HK-2 (cell line): ENCODE results near the gene C1QTNF6.
A peak's percentile ranks its signal among the peaks of the same experiment; 100 is the strongest.
"Not testable (repeated sequence)": the region's sequence is repeated elsewhere in the genome, so short reads cannot be mapped to it uniquely, and the experiment has no call there.

Experiments
- DNase-seq: peaks from one replicate; pipeline ENCODE4 v3.0.0-alpha.2; 2018; ENCODE audit not compliant: unreplicated experiment

C1QTNF6 gene

DNA sequence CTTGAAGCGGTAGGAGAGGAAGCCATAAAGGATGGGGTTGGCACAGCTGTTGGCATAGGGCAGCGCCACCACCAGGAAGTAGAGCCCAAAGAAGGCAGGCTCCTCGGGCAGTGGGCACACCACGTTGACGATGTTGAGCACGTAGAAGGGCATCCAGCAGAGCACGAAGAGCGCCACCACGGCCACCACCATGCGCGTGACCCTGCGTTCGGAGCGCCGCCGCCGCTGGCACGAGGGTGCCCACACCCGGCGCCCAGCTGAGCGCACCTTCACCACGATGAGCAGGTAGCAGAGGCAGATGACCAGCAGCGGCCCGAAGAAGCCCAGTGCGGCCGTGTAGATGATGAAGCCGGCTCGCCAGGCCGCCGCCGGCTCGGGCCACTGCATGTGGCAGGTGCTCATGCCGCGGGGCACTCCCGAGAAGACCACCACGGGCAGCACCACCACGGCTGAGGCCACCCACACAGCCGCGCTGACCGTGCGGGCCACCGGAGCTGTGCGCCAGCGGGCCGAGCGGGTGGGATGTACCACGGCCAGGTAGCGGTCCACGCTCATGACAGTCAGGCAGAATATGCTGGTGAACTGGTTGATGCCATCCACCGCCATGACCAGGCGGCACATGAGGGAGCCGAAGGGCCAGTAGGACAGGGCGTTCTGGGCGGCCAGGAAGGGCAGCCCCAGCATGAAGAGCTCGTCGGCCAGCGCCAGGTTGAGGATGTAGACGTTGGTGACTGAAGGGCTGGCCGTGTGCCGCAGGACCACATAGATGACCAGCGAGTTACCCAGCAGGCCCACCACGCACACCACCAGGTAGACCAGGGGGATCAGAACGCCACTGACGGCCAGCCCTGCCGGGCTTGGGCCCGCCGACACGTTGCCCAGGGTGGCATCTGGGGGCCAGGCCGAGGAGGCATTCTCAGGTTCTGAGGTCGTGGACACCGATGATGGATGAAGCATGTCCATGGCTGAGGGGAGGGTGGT lies 19.1 kb upstream of the C1QTNF6 start:
- DNase-seq: no peak

DNA sequence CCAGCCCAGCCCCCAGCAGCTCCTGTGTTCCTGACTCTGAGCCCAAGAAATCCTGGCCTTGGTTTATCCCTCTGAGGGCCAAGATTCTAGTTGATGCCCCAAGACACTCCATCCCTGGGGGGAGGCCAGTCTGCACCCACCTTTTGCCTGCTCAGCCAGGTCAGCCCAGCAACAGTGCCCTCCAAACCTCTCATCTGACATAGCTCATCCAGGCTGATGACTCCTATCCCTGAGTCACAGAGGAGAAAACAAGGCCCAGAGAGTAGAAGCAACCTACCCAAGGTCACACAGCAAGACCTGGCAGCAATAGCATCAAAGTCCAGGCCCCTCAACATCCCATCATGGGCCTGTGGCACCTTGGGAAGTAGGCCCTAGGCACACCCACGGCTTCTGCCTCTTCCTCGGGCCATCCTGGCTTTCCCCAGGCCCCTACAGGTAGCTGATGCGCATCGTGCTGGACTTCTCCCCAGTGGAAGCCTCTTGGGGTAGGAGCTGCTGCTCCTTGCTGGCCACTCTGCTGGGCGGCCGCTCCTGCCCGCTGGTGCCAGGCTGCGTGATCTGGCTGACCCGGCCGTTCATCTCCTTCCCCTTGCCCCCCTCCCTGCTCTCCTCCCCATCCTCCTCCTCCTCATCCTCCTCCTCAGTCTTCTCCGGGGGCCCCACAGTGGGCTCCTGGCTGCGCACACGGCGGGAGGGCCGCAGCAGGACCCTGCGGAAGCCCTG lies 18.2 kb upstream of the C1QTNF6 start:
- no peak for DNase-seq

DNA sequence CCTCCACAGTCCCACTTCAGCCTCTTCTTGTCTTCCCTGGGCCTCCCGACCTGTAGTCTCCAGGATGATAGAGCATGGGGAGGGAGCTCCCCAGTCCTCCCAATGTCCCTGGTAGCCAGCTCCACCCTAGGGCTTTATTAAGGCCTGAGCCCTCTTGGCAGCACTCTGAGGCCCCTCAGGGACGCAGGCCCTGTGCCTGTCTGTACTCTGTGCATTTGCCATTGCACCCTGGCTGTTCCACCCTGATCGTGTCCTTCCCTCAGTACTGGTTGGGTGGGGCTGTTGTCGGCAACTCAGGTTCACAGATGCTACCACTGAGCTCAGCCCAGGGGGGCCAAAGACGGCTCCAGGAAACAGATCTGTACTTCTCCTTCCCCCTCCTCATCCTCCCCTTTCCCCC lies 17.0 kb upstream of the C1QTNF6 start:
- DNase-seq: no peak

DNA sequence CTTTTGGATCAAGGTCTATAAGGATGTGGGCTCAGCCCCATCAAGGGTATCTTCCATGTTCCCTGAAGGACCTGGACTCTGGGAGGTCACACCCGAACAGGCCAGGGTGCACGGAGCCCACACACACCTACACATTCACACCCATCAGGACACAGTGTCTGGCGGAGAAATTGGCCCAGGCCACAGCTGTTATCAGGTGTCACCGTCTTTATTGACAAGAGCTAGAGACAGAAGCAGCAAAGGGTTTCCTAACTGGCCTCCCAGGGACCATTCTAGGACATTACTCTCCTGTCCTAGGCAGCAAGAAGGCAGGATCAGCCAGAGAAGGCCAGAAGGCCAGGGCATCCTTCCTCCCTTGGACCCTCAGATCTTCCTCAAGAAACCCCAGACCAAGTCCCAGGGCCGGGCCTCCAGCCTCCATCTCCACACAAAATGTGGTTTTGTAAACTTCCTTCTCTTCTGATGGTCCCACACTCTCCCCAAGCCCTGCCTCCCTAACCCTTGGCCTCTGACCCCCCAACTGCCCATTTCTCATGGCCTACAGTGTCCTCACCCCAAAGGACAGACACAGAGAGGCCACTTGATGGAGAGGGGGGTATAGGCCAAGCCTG lies 16.1 kb upstream of the C1QTNF6 start:
- no peak for DNase-seq

DNA sequence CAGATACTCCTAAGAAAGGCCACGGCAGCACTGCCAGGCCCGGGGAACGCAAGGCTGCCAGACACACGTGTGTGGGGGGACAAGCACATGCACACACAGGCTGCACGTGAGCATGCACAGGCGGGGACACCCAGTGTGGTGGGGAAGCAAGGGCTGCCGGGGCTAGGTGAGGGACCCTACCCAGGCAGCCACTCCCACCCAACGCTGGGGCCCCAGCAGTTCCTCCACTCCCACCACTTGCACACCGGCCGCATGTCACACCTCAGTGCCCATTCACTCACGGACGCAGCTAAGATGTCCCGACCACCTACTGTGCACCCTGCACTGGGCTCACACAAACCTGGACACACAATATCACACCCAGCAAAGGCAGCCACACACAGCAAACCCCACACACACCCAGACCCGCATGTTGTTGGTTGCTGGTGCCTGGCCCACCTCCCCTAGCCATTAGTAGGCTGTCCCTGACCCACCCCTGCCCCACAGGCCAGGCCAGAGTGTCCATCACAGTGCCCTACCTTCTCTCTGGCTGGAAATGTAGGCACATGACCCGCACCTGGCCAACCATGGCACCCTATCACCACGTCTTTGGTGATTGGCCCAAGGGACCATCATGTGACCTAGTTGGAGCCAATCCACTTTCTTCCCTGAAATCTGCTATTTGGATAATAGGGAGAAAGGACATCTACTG lies 15.5 kb upstream of the C1QTNF6 start:
- DNase-seq: no peak

DNA sequence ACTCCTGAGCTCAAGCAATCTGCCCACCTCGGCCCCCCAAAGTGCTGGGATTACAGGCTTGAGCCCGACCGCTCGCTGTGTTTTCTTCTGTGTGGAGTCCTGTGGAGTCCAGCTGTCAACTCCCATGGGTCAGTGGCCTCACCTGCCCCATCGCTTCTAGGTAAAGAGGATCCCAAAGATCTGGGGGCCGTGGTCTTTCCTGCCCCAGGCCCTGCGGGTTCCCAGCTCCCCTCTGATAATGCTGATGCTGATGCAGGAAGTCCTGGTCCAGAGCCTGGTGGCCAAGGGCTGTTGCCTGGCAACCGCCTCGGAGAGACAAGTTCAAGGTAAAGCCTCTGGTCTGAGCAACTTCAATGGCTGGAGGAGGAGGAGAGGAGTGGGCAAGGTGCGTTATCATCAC lies 14.7 kb upstream of the C1QTNF6 start:
- DNase-seq: no peak

DNA sequence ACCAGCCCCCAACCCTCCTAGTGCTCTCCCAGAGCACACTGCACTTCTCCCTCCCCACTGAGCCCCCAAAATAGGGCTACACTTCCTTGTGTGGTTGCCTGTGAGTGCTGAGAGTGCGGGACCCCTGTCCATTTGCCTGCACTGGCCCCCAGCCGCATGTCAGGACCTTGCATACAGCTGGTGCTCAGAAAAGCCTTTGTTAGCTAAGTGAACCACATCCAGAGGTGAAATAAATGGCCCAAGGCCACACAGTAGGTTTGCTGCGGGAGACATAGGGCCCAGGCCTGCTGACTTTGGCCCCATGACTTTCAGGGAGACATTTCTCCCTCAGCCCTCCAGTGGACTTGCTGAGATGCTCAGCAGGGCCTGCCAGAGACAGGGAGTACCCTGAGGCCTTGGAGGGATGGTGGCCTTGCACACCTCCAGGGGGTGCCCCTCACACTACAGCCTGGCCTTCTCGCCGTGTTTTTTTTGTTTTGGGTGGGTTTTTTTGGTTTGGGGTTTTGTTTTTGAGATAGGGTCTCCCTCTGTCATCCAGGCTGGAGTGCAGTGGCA lies 14.0 kb upstream of the C1QTNF6 start:
- DNase-seq: no peak

DNA sequence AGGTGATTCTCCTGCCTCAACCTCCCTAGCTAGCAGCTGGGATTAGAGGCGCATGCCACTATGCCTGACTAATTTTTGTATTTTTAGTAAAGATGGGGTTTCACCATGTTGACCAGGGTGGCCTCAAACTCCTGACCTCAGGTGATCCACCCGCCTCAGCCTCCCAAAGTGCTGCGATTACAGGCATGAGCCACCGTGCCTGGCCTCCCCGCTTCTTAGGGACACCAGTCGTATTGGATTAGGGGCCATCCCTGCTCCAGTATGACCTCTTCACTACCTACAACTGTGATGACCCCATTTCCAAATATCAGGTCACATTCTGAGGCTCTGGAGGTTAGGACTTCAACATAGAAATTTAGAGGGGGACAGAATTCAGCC lies 13.4 kb upstream of the C1QTNF6 start:
- DNase-seq: not testable (repeated sequence)

DNA sequence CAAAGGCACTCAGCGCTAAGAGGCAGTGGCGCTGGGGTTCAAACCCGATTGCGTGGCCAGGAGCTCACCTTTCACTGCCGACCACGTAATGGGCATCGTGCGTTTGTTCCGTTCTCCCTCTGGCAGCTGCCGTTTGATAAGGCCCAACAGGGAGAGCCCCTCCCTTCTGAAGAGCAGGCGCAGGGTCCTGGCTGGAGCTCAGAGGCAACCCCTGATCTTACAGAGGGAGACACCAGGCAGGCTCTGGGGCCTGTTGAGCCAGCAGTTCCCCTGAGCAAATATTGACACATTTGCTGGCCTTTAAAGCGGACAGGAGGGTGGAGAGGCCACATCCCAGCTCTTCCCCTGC lies 11.7 kb upstream of the C1QTNF6 start:
- DNase-seq: no peak

DNA sequence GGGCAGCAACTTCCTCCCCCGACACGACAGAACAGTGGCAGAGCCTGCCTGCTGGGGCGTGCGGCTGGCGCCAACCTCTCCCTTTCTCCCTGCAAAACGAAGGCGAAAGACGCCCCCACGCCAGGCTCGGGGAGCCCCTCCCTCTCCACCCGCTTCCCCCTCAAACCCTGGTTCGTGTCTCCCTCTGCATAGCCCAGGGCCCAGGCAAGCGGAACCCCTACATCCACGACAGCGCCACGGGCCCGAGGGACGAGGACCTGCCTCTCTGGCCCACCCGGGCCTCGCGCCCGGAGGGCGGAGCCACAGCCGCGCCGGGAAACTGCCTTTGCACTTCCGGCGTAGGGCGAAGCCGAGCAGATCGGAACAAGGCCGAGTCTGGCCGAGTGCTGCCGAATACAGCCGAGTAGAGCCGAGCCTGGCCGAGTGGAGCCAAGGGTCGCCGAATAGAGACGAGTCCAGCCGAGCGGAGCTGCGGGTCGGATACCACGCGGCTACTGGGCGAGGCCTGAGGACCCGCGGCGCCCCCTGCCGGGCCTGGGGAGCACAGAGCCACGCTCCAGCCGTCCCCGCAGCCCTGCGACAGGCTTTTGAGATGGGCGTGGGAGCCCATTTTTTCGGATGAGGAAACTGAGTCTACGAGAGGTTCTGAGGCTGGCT lies 11.2 kb upstream of the C1QTNF6 start:
- peak; percentile 99 for DNase-seq

DNA sequence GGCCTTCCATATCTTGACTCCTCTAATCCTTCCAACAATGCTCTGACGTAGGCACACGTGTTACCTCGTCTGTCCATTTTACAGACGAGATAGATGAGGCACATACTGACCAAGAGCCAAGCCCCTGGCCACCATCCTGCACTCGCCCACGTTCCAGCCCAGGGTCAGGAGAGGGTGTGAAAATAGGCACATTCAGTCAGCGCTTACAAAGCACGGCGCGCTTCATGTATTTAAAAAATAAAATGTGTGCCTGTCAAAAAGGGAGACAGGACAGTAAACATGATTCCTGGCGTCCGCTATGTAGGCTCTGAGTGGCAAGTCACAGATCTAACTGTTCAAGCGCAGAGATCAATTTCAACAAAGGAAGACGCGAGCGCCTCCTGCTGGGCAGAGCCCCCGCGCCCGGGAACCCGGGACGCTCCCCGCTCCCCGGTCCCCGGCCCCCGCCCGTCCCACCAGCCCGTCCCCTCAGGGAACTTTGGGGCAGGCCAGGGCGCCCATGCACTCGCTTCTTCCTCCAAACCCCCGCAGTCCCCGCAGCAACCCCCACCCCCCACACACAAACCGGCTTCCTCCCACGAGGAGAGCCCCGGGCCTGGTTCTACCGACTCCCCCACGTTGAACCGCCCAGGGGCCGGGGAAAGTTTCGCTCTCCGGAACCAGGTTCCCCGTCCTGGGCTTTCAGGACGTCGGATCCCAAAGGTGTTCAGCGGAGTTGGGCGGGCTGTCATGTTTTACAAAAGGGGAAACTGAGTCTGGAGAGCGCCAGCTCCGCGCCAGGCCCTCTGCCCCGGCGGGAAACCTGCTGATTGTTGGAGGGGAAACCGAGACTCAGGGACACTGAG lies 10.4 kb upstream of the C1QTNF6 start:
- DNase-seq: peak; percentile 88

DNA sequence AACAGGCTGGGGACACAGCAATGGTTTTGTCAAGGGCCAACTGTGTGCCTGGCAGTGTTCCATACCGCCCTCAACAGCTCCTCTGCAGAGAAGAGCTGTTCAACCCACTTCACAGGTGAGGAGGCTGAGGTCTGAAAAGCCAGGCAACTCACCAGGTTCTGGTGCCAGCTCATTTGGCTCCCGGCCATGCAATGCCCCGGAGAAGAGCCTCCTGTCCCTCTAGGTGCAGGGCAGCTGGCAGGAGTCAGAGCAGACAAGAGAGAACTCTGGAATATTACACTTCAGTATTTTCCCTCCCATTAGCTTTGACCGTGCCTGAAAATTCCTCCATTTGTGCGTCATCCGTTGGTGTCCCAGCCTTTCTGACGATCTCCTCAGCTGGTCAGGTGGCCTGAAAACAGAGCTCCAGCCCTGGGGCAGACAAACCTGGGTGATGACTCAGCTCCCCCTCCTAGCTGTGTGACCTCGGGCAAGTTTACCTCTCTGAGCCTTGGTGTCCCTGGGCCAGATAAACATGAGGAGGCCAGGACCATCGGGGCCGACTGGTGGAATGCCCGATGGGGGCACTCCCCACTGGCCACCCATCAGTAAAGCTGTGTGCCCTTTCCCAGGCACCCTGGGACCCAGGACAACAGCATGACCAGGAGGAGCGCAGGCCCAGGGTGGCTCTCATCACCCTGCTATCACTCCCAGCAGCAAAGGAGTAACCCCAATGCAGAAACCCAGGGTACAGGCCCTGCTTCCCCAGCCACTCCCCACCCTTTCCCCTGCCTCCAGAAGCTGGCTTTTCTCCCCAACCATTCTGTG lies 9.6 kb upstream of the C1QTNF6 start:
- DNase-seq: peak; percentile 81

DNA sequence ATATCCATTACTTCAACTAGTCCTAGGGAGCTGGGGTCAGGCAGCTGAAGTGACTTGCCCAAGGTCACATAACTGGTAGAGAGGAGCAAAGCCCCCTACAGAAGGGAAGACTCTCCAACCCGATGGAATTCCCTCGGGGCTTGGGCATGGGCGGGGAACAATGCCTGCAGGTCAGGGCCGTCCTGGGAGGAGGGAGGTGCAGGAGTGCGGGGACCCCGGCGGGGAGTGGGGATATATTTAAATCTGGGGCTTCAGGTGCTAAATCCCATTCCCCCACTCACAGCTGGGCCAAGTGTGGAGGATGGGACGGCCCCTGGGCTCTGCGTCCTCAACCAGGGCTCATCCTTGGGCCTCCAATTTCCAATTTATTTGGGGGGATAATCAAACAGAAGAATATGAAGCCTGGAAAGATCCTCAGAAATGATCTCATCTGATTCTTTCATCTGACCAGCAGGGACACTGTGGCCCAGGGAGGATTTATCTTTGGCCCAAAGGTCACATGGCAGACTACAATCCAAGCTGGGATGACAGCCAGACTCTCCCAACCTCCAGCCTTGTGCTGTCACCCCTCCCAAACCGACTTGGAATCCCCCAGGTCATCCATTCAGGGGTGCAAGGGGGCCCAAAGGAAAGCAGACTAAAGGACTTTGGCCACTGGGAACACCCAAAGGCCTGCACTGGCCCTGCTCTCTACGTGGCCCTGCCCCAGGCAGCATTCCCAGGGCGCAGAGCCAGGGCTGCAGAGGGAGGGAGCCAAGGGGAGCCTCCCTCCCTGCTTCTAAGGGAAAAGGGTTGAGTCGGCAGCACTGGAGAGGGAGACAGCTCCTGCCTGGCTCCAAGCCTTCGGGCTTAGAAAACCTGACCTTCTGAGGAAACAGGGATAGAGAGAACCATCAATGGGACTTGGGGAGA lies 8.7 kb upstream of the C1QTNF6 start:
- DNase-seq: peak; percentile 53

DNA sequence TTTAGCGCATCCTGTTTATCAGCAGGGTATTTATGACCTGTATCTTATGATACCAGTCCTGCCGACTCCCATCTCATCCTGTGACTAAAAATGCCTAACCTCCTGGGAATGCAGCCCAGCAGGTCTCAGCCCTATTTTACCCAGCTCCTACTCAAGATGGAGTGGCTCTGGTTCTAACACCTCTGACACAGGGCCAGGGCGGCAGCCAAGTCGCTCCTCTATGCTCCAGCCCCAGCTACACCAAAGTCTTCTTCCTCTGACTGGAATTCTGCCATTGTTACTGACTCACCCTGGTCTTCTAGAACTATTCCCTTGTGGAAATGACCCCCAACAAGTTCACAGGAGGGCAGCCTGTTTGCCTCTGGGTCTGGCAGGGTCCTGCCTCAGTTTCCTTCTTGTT lies 7.9 kb upstream of the C1QTNF6 start:
- DNase-seq: no peak

DNA sequence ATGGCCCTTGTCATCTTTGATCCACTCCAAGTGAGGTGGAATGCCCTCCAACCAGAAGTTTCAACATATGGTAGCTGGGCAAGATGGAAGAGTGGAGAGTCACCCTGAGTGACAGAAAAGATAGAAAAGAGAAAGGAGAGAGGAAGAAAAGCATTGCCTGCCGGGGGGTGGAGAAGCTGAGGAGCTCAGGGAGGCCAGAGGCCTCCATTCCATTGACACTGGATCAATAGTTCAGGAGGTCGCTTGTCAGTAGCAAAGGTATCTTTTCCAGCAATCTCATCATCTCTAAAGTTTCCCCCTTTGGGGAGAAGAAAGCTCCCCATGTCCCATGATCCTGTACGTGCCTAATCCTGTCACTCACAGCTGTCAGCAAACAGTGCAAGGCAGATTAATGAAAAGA lies 6.7 kb upstream of the C1QTNF6 start:
- no peak for DNase-seq

DNA sequence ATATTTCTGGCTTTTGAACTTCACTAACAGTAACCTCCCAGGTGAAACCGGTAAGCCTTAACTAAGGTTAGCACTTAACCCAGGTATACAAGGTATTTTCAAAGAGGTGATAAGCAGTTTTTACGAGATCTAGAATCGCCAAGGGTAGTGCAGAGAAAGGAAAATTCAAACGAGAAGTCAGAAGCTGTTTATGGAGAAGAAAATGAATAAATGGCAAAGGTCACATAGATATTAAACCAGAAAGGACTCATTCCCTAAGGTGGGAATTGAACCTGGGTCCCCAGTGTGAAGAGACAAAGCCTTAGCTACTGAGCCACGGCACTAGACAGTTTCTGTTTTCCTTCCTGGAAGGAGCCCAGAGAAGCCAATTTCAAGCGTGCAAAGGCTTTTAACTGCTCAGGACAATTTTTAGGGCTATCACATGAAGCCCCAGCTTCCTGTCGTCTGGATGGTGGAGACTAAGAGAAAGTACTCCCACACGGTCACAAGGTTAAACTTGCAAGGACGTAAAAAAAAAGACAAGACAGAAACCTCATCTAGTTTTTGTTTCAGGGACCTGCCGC lies 5.7 kb upstream of the C1QTNF6 start:
- DNase-seq: no peak

DNA sequence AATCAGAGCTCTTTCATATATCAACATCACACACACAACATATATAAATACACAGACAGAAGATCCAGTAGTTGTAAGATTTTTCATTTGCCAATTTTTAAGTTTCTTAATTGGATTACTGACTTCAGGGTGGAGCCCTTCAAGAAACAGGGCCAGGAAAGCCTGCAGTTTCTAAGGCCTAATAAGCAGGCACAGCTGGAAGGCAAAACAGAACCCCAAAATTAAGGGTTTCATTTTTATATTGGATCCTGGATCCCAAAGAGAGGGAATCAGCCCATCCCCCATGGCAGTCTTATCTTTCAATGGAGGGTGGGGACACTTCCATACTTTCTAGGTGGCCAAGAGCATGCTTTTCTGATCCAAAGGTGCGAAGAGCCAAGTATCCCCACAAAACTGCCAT lies 4.7 kb upstream of the C1QTNF6 start:
- DNase-seq: no peak

DNA sequence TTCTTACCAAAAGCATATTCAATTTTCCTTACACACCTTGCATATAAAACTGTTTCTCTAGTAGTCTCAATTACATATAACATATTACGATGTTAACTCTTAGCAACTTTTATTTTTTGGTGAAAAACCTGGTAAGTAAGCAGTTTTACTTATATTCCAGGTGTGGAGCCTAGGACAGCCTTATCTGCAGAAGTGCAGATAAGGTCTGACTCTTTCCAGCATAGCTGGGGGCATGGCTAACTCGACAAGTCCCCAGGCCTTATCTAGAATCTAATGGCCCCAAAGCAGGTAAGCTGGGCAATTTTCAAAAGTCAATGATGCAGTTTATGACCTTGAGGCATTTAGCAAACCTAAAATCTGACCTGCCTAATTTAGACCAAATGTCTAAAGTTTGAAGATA lies 4.2 kb upstream of the C1QTNF6 start:
- DNase-seq: no peak
